Measurements from ENCODE around the gene TM4SF1.

- no peak for TF ChIP-seq CTCF (conservative IDR thresholded peaks at IDR 0.05)
- TF ChIP-seq ZFX (IDR thresholded peaks at IDR 0.05): no peak
Measured at GRCh38 chr3:149356630-149357029, 20.8 kb downstream of the TM4SF1 start.
